Activated B cell treated with CpG ODN at 0.5 μM for 24 hours (primary cell): ENCODE measurements around the gene DCAF12L2. TPM values are rescaled to one million over a fixed set of nuclear protein-coding genes. Genes with fewer than 3 reads are reported as not detected.

Source experiments
- ATAC-seq: fragments of 200-7000 bp; cut with Tn5 transposase; one replicate; pipeline ENCODE4 v1.10.0; 2021; ENCODE audit warnings: low read depth, mild to moderate bottlenecking, moderate library complexity
- CTCF ChIA-PET: fragments of 350-600 bp; sonication (Branson Sonifier 250); formaldehyde crosslinking; loops from one replicate; lab custom pipeline; 2021; ENCODE audit warnings: antibody characterized with exemption; lab: Charles Lee
- POLR2A ChIA-PET: fragments of 350-600 bp; sonication (Branson Sonifier 250); formaldehyde crosslinking; loops from one replicate; lab custom pipeline; 2021; ENCODE audit warnings: antibody characterized with exemption; lab: Charles Lee
- DNase-seq: peaks from one replicate; pipeline ENCODE4 v3.0.0; 2022
- H3K27ac Mint-ChIP-seq: one replicate; pipeline ENCODE4 v1.8.0; 2020; ENCODE audit warnings: mixed read lengths
- H3K27me3 Mint-ChIP-seq: one replicate; pipeline ENCODE4 v1.8.0; 2021; ENCODE audit warnings: mixed read lengths
- H3K36me3 Mint-ChIP-seq: one replicate; pipeline ENCODE4 v1.8.0; 2021; ENCODE audit warnings: low read depth, mixed read lengths
- H3K4me1 Mint-ChIP-seq: one replicate; pipeline ENCODE4 v1.8.0; 2021; ENCODE audit warnings: mixed read lengths
- H3K4me3 Mint-ChIP-seq: one replicate; pipeline ENCODE4 v1.8.0; 2020; ENCODE audit warnings: mild to moderate bottlenecking, mixed read lengths
- H3K9me3 Mint-ChIP-seq: one replicate; pipeline ENCODE4 v1.8.0; 2020; ENCODE audit warnings: mixed read lengths
- CTCF ChIP-seq: fragments of 200-600 bp; IDR thresholded peaks from one replicate; pipeline ENCODE4 v1.8.0; 2022; ENCODE audit warnings: antibody characterized with exemption, mild to moderate bottlenecking
- intact Hi-C: fragments of 100-400 bp; cut with micrococcal nuclease; formaldehyde crosslinking; loops from one replicate; pipeline ENCODE4 v1.15.1; 2024
- total RNA-seq: library from RNA; stranded (reverse); gene quantifications from 2 replicates; pipeline ENCODE4 v1.2.3, GENCODE V29; 2022

Gene DCAF12L2
- total RNA-seq, 1 donor from 2014 or later: not detected

- H3K9me3 Mint-ChIP-seq: no peaks in the 10 kb centered on the region
- H3K4me3 Mint-ChIP-seq: no peak overlapping the region
- ChIA-PET CTCF (no interaction called here), POLR2A (no interaction called here)
- no peak for TF ChIP-seq CTCF
- DNase-seq (no peak), ATAC-seq (no peak)
- H3K27me3 Mint-ChIP-seq: no peaks in the 10 kb centered on the region
- intact Hi-C loops: no loop called here
- H3K27ac Mint-ChIP-seq: no peak overlapping the region
- H3K4me1 Mint-ChIP-seq: no peaks in the 10 kb centered on the region
- no peaks in the 10 kb centered on the region for H3K36me3 Mint-ChIP-seq
Observed at GRCh38 chrX:126165401-126165720, 728 bp downstream of the DCAF12L2 start.

DNA sequence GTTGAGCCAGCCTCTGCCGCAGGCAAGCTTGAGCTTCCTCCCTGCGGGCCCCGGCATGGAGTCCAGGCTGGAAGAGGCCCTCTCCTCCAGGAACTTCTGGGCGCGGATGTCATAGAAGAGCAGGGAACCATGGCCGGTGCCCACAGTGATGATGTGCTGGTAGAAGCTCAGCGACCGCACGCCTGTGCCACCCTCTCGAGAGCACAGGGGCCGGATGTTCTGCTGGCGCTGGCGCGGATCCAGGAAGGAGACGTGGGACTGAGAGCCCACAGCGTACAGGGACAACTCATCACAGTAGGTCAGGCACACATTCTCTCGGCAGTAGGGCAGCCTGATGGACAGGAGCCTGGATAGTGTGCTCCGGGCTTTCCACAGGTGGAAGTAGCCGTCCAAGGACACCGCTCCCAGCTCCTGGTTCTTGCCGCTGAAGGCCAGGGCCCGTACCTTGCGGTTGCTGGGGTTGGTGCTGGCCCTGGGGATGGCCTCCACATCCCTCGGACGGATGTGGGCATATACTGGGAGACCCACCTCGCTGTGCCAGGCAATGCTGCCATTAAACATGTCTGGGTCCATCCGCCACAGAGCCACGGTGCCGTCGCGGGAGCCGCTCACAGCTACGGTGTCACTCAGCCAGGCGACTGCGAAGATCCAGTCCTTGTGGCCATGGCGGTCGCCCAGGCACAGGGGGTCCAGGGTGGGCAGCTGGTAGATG is 1.2 kb downstream of the DCAF12L2 start:
- DNase-seq (no peak), ATAC-seq (no peak)
- no peak overlapping the region for H3K27ac Mint-ChIP-seq
- TF ChIP-seq CTCF: no peak
- H3K36me3 Mint-ChIP-seq: no peaks in the 10 kb centered on the region
- H3K9me3 Mint-ChIP-seq: no peaks in the 10 kb centered on the region
- POLR2A ChIA-PET: no interaction called here
- H3K4me3 Mint-ChIP-seq: no peak overlapping the region
- no peaks in the 10 kb centered on the region for H3K27me3 Mint-ChIP-seq
- CTCF ChIA-PET: no interaction called here
- intact Hi-C loops: no loop called here
- H3K4me1 Mint-ChIP-seq: no peaks in the 10 kb centered on the region

DNA sequence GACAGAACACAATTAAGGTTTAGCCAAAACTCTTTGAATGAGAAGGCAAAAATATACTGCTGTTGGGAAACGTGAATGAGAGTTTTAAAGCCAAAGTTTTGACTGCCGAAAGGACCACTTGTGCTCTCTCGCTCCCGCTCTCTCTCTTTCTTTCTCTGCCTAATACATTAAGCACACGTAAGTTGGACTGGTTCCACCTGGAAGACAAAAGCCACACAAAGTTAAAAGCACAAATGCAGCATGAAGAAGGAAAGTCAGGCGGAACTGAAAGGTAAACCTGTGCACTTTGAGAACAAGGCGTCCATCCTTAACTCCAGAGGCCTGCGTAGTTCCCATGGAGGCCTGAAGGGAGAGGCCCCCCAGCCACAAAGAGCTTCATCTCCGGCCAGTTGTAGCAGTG is 1.9 kb downstream of the DCAF12L2 start:
- intact Hi-C loops: no loop called here
- Mint-ChIP-seq H3K27ac (no peak overlapping the region), H3K4me1 (no peaks in the 10 kb centered on the region), H3K9me3 (no peaks in the 10 kb centered on the region), H3K27me3 (no peaks in the 10 kb centered on the region), H3K4me3 (no peak overlapping the region), H3K36me3 (no peaks in the 10 kb centered on the region)
- TF ChIP-seq CTCF: no peak
- DNase-seq (no peak), ATAC-seq (no peak)
- CTCF ChIA-PET: no interaction called here
- POLR2A ChIA-PET: no interaction called here

GRCh38 chrX:126141014-126141413 is 25.1 kb downstream of the DCAF12L2 start:
- POLR2A ChIA-PET: no interaction called here
- no peaks in the 10 kb centered on the region for H3K36me3 Mint-ChIP-seq
- DNase-seq: no peak
- CTCF ChIA-PET: no interaction called here
- H3K4me3 Mint-ChIP-seq: no peak overlapping the region
- no peak for TF ChIP-seq CTCF
- ATAC-seq: no peak
- no peaks in the 10 kb centered on the region for H3K27me3 Mint-ChIP-seq
- no peaks in the 10 kb centered on the region for H3K9me3 Mint-ChIP-seq
- H3K27ac Mint-ChIP-seq: no peak overlapping the region
- intact Hi-C loops: no loop called here
- H3K4me1 Mint-ChIP-seq: no peaks in the 10 kb centered on the region

GRCh38 chrX:126137899-126138298 is 28.2 kb downstream of the DCAF12L2 start:
- Mint-ChIP-seq H3K27me3 (no peaks in the 10 kb centered on the region), H3K4me3 (no peak overlapping the region)
- CTCF ChIA-PET: no interaction called here

More at GRCh38 chrX:126137899-126138298, 28.2 kb downstream of the DCAF12L2 start:
- no peak overlapping the region for H3K27ac Mint-ChIP-seq
- no peaks in the 10 kb centered on the region for H3K36me3 Mint-ChIP-seq
- ATAC-seq (no peak), DNase-seq (no peak)
- peaks cover 3% of the 10 kb centered on the region for H3K9me3 Mint-ChIP-seq
- POLR2A ChIA-PET: no interaction called here
- intact Hi-C loops: no loop called here
- no peaks in the 10 kb centered on the region for H3K4me1 Mint-ChIP-seq
- TF ChIP-seq CTCF: no peak
